Esophagus squamous epithelium (tissue), 4 donors: ENCODE data around the gene GNRH2.

Experiments
- CTCF ChIP-seq, 6 experiments: fragments of 450-650 bp in 4 of 6; fragments of 200-600 bp in 2 of 6; sonication (generic) in 2 of 6; IDR thresholded peaks; one replicate each; pipeline ENCODE4 v1.5.1; 2016 to 2019; ENCODE audit warnings: antibody characterized with exemption in 6 of 6, mild to moderate bottlenecking in 4 of 6, moderate library complexity in 4 of 6
- POLR2A ChIP-seq, 4 donors: fragments of 450-650 bp; IDR thresholded peaks; one replicate each; pipeline ENCODE4 v1.6.1; 2017; ENCODE audit warnings: antibody characterized with exemption in 4 of 4, mild to moderate bottlenecking in 4 of 4, moderate library complexity in 3 of 4

- no peak for TF ChIP-seq CTCF (IDR thresholded peaks at IDR 0.05)
- TF ChIP-seq POLR2A (IDR thresholded peaks at IDR 0.05) = no peak
Measured at GRCh38 chr20:3013771-3014170, 29.7 kb upstream of the GNRH2 start.
